GM18499 (cell line): ENCODE measurements around the gene MGAM2.
"Not testable (repeated sequence)": the region's sequence is repeated elsewhere in the genome, so short reads cannot be mapped to it uniquely, and the experiment has no call there.

Source experiments
- ATAC-seq: cut with Tn5 transposase; IDR thresholded peaks from one replicate; pipeline ENCODE4 v1.9.1; 2021; ENCODE audit warnings: moderate number of reproducible peaks; ENCODE audit not compliant: insufficient read depth, unreplicated experiment

MGAM2 gene

DNA sequence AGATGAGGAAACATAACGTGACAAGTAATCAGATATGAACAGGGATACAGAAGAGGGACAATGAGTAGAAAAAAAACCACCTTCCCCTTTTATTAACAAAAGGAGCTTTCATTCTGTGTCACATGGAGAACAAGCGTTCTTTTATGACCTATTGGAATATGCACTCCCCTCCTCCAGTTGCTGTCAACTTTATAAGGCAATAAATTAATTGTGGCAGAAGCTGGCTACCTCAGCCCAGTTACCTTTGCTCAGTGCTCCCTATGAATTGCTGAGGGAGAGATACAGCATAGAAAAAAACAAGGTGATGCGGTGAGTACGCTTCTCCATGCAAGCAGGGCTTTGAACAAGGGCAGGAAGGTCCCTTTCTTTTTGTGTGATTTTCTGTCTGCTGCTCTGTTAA lies at the start of gene MGAM2:
MGAM2 (plus strand) TSS at position 220 of the 400 bp plus-strand sequence. CDS start 5,156 bp downstream, outside the sequence.
- ATAC-seq = no peak

DNA sequence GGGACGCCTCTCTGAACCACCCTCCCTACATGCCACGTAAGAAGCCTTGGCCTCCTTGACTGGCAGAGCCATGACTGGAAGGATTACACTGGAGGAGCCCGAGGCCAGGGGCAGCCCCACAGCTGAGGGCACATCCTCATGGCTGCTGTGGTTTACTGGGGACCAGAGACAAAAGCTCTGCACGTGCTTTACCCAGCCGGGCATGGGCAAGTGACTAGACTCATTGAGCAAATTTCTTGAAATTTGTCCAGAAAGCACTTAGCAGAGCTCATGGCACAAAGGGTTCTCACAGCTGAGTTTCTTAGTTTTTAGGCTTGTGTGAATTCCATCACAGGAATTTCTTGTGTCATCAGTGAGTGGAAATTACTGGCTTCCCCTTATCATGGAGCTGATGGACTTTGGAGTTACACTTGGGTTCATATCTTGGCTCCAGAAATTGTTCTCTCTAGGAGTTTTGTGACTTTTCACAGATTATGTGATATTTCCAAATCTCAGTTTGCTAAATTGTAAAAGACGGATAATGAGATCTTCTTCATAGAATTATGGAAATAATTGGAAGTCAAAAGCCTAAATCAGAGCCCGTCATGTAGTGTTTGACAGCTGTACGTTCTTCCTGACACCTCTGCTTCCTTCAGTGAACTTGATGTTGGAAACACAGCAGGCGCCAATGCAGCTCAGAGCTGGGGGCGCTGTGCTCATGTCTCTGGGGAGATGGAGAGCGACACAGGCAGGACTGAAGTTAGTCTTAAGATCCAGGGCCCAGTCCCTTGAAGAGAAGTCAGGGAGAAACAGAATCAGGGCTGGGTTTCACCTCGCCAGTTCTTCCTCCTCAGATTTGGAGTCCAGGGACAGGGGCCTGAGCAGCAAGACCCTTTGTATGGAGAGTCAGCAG lies 47.7 kb upstream of the MGAM2 start:
- ATAC-seq = no peak

- ATAC-seq = no peak
These were observed 45.0 kb upstream of the MGAM2 start for GRCh38 chr7:142066536-142066935.

DNA sequence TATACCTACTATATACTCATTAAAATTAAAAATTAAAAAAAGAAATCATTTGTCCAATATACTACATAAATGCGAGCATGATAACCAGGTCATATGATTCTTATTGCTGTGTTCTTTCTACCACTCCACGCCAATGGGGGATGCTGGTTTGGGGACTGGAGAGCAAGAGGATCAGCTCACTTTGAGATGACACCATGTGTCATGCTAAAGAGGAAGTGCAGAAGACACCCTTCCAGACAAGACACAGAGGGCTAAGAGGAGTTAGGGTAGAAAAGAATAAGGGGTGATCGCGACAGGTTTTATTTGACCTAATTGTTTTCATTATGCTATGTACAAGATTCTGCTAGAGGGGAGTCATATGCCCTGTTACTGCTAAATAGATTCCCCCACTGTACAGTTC lies 33.8 kb upstream of the MGAM2 start:
- no peak for ATAC-seq

GRCh38 chr7:142083605-142084004 lies 27.9 kb upstream of the MGAM2 start:
- ATAC-seq = no peak

DNA sequence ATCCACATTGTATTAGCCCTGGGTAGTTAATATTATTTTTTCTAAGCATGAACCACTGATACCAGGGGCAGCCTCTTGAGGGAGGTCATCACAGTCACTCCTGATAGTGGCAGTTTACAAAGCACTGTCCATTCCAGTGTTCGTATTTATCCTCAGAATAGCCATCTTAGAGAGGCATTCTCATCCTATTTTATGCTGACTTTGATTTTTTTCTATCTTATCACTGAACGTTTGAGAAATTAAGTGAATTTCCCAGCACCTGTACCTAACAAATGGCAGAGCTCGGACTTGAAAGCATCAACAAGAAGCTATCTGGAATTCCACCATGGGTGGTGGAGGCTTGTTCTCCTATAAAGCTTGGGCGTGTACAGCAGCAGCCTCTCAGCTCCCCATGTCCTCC lies 26.1 kb upstream of the MGAM2 start:
- no peak for ATAC-seq

DNA sequence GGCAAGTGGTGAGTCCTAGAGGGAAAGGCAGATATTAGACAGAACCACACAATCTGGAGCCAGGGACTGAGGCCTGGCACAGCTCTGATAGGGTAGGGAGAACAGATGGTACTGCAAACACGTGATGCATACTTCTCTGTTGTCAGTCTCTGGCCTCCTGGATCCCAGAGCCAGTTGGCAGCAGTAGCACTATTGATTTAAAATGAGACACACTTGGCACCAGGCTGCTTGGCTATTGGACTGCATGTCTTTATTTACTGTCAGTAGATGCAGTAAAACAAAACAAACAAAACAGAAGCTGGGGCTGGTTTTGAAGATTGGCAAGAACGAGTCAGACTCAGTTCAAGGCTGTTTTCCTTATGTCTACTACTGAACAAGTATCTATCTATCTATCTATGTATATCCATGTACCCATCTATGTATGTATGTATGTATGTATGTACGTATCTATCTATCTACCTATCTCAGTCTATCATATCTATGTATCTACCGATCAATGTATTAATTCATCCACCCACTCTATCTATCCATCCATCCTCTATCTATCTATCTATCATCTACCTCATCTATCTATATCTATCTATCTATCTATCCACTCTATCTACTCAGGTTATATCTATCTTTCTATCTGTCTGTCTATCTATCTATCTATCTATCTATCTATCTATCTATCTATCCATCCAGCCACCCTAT lies 23.4 kb upstream of the MGAM2 start:
- ATAC-seq = no peak

GRCh38 chr7:142089035-142089434 lies 22.5 kb upstream of the MGAM2 start:
- no peak for ATAC-seq

GRCh38 chr7:142091961-142092360 lies 19.6 kb upstream of the MGAM2 start:
- no peak for ATAC-seq

DNA sequence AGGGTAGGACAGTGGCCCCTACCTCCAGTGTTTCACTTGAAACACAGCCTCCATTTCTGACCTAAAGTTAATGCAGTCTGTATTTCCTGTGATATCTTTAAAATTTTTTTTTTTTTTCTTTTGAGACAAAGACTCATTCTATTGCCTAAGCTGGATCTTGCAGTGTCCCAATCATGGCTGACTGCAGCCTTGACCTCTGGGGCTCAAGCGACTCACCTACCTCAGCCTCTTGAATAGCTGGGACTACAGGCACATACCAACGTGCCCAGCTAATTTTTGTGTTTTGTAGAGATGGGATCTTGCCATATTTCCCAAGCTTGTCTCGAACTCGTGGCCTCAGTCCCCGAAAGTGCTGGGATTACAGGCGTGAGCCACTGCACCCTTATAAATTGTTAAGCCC lies 16.7 kb upstream of the MGAM2 start:
- ATAC-seq = no peak

DNA sequence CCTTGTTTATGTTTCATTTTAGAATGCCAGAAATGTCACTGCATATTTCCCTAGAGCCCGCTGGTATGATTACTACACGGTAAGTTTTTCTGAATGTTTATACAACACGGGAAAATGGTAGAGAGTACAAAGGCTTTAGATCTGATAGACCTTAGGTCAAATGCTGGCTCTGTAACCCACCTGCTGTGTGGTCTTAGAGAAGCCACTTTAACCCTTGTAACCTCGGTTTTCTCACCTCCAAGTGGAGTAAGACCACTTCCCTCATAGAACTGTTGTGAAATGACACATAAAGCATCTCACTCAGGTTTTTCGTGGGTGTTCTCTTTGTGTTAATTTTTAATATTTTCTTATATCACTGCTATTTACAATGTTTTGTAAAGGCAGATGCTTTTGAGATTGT lies 13.9 kb upstream of the MGAM2 start:
- ATAC-seq = no peak

GRCh38 chr7:142098004-142098403 lies 13.5 kb upstream of the MGAM2 start:
- ATAC-seq = no peak

DNA sequence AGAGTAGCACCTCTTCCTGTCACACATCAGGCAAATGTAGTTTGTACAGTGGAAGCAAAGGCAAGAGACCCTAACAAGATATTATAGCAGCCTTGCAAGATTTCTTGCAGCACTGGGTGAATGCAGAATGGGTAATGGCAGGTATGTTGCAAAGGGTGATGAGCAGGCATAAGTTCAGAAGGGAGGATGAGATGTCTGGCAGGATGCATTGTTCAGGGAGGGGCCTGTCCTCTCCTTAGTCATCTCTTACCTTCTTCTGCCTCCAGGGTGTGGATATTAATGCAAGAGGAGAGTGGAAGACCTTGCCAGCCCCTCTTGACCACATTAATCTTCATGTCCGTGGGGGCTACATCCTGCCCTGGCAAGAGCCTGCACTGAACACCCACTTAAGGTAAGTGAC lies 12.2 kb upstream of the MGAM2 start:
- ATAC-seq = not testable (repeated sequence)

GRCh38 chr7:142100634-142101033 lies 10.9 kb upstream of the MGAM2 start:
- no peak for ATAC-seq

GRCh38 chr7:142101794-142102193 lies 9.7 kb upstream of the MGAM2 start:
- not testable (repeated sequence) for ATAC-seq

DNA sequence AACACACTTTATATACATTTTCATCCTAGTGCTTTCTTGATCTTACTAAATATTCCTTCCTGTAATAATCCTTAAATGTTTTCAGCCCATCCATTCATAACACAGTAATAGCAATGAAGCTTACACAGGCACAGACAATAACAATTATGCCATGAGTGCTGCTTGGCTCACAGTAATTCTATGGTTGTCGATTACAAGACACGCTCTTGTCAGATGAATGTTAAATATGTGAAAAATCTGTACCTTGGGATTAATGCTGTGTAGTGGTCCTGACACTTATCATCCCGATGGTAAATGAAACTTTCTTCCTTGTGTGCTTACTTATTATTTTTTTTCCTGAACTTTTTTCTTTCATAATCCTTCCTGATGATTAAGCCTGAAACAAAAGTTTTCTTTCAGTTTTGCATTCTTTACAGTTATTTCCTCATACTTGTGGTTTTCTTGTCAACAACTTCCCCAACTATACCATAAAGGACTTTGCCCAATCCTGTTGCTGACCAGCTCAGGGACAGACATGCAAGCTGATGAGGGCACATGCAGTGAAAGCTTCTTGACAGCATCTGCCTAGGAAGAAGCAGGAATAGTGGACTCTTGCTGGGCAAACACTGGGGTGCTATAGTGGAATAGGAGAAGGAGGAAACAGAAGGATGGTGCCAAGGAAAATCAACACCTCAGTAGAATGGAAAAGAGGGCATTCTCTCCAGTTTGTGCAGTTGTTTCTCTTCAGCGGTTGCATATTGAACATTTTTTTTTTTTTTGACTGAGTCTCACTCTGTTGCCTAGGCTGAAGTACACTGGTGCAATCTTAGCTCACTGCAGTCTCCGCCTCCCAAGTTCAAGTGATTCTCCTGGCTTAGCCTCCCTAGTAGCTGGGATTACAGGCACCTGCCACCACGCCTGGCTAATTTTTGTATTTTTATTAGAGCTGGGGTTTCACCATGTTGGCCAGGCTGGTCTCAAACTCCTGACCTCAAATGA lies 6.7 kb upstream of the MGAM2 start:
- ATAC-seq = no peak

GRCh38 chr7:142108728-142109505 lies 2.6 kb upstream of the MGAM2 start:
- no peak for ATAC-seq

- ATAC-seq = no peak
These were observed 1.4 kb upstream of the MGAM2 start for GRCh38 chr7:142110098-142110497.

GRCh38 chr7:142110638-142111037 lies 880 bp upstream of the MGAM2 start:
- ATAC-seq = no peak

DNA sequence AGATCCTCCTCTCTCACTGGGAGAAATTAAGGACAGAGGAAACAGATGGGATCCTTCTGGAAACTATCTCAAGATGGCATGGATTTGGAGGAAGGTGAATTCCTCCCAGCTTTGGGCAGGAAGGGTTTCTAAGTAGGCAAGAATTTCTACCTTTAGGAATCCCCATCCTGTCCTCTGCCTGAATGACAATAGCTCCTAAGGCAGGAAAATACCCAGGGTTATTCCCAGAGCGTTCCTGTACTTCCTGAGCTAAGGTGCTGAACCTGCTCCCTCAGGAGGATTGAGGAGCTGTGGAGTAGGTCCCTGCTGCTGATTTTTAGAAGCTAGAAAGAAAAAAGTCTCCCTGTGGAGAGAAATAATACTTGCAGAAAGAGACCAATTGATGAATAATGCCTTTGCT lies 568 bp downstream of the MGAM2 start:
- ATAC-seq = no peak
